GM10266 (cell line): Measurements from ENCODE around the gene SNAPC3.

Experiments
- DNase-seq: peaks from one replicate; pipeline ENCODE4 v3.0.0; 2012; ENCODE audit errors: extremely low spot score
- CTCF ChIP-seq: IDR thresholded peaks from 2 replicates; pipeline ENCODE4 v1.5.1; 2012; ENCODE audit warnings: mild to moderate bottlenecking, low read depth; ENCODE audit not compliant: control insufficient read depth, insufficient read depth; ENCODE audit errors: missing control alignments

Gene SNAPC3

GRCh38 chr9:15386465-15386864 lies 36.2 kb upstream of the SNAPC3 start:
- DNase-seq = no peak
- no peak for TF ChIP-seq CTCF

- TF ChIP-seq CTCF = no peak
- no peak for DNase-seq
These were observed 33.5 kb upstream of the SNAPC3 start for GRCh38 chr9:15389173-15389572.

DNA sequence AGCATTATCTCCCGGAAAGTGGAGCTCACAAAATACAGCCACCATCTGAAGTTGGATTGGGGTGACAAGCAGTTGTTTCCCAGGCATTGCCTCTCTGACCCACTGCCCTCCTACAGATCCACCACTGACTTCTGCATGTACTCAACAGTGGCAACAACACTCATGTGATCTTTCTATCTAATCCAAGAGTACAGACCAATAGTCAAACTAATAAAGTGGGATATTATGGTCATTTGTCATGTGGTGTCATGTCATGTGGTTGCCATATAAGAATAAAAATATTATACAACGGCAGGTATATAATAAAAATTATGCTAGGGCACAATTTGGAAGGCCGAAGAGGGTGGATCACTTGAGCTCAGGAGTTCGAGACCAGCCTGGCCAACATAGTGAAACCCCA lies 33.0 kb upstream of the SNAPC3 start:
- no peak for DNase-seq
- TF ChIP-seq CTCF = no peak

- TF ChIP-seq CTCF = no peak
- no peak for DNase-seq
These were observed 32.5 kb upstream of the SNAPC3 start for GRCh38 chr9:15390201-15390600.

GRCh38 chr9:15392363-15392762 lies 30.3 kb upstream of the SNAPC3 start:
- no peak for DNase-seq
- no peak for TF ChIP-seq CTCF

- no peak for DNase-seq
- no peak for TF ChIP-seq CTCF
These were observed 22.3 kb upstream of the SNAPC3 start for GRCh38 chr9:15400281-15400941.

DNA sequence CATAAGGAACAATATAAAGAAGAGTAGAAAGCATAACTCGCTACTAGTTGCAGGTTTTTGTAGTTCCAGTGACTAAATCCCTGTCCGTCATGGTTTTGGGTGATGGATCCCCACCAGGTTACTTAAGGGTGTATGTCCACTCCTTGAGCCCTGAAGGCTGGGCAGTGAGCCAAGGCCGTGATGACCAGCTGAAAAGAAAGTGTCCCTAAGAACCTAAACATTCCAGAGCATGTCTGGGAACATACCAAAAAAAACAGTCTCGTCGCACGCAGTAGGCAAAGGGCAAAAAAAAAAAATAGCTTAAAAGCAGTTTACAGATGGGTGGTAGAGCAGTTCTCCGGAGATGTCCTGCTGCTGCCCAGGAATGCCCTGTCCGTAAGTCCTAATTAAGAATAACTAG lies 21.4 kb upstream of the SNAPC3 start:
- TF ChIP-seq CTCF = no peak
- no peak for DNase-seq
